Gastrocnemius medialis (tissue), 4 donors: ENCODE measurements around the gene BCL2L2. TPM values are rescaled to one million over a fixed set of nuclear protein-coding genes. Genes with fewer than 3 reads are reported as not detected.

Source experiments
- ATAC-seq, 2 donors: fragments of 150-250 bp; one replicate each; pipeline ENCODE4 v1.9.1; 2016
- DNase-seq, 2 donors: peaks; one replicate each; pipeline ENCODE4 v3.0.0-alpha.2; 2019
- H3K27ac ChIP-seq, 4 donors: fragments of 200-600 bp; sonication (generic); 1 replicate in 1 of 4; 2 replicates in 3 of 4; pipeline ENCODE4 v1.5.1; 2016 to 2018; ENCODE audit warnings: mild to moderate bottlenecking in 2 of 4, moderate library complexity in 1 of 4
- H3K27me3 ChIP-seq, 3 donors: fragments of 200-600 bp; sonication (generic) in 2 of 3; 1 replicate in 1 of 3; 2 replicates in 2 of 3; pipeline versions ENCODE4 v1.5.1 to v1.6.0; 2016 to 2019; ENCODE audit warnings: mild to moderate bottlenecking in 1 of 3, moderate library complexity in 1 of 3
- H3K36me3 ChIP-seq, 2 donors: fragments of 200-600 bp; sonication (generic) in 1 of 2; one replicate each; pipeline ENCODE4 v1.5.1; 2017 to 2018
- H3K4me1 ChIP-seq, 2 donors: fragments of 200-600 bp; sonication (generic) in 1 of 2; one replicate each; pipeline ENCODE4 v1.5.1; 2016 to 2017; ENCODE audit warnings: mild to moderate bottlenecking in 2 of 2
- H3K4me3 ChIP-seq, 4 donors: fragments of 200-600 bp; sonication (generic) in 3 of 4; 1 replicate in 1 of 4; 2 replicates in 3 of 4; pipeline ENCODE4 v1.5.1; 2016 to 2019; ENCODE audit warnings: mild to moderate bottlenecking in 2 of 4
- H3K9me3 ChIP-seq, 3 donors: fragments of 200-600 bp; sonication (generic) in 2 of 3; 1 replicate in 1 of 3; 2 replicates in 2 of 3; pipeline ENCODE4 v1.5.1; 2016 to 2019
- CTCF ChIP-seq, 5 experiments: fragments of 450-650 bp in 3 of 5; fragments of 200-600 bp in 2 of 5; sonication (generic) in 2 of 5; IDR thresholded peaks in 4 of 5; conservative IDR thresholded peaks in 1 of 5; 1 replicate in 4 of 5; 2 replicates in 1 of 5; pipeline ENCODE4 v1.5.1; 2016 to 2019; ENCODE audit warnings: antibody characterized with exemption in 5 of 5, mild to moderate bottlenecking in 3 of 5, moderate library complexity in 3 of 5
- POLR2A ChIP-seq, 2 donors: fragments of 450-650 bp; IDR thresholded peaks; one replicate each; pipeline ENCODE4 v1.6.1; 2017; ENCODE audit warnings: antibody characterized with exemption in 2 of 2, mild to moderate bottlenecking in 2 of 2, moderate library complexity in 2 of 2
- in situ Hi-C, 4 donors: fragments of 200-750 bp; cut with MboI; loops; one replicate each; pipeline versions ENCODE4 v1.15.0 to v1.8.0; 2017; ENCODE audit warnings: low sequenced_read_pairs in 4 of 4
- intact Hi-C: fragments of 100-400 bp; cut with DNase I; formaldehyde crosslinking; loops from one replicate; pipeline ENCODE4 v1.15.1; 2023; ENCODE audit warnings: low total_unique reads
- total RNA-seq, 4 donors: library from RNA; depleted of rRNA; stranded (reverse); fragments of >200 nt; gene quantifications; one replicate each; pipeline versions ENCODE4 v1.1.0 to v1.2.3, GENCODE V29; 2016

BCL2L2 gene
- total RNA-seq, 4 donors from 2014 or later: 13.4 to 24.9 (median 23.8) TPM

GRCh38 chr14:23286902-23287479 lies 19.6 kb upstream of the BCL2L2 start:
- ATAC-seq (no peak), DNase-seq (no peak)
- intact Hi-C loops (loop anchor here (1.0 to 10.0 kb wide), 7 partner anchors 7 to 362 kb away; partner anchors contain the start of genes NGDN, PABPN1, PRMT5 and SLC7A8), in situ Hi-C loops (loop anchor here (25.0 kb wide), 2 partner anchors 175 to 700 kb away; partner anchors contain the start of genes ABHD4 (in 2 of the 4), CEBPE (in 2 of the 4), CIROP (in 2 of the 4) and DAD1 (in 2 of the 4))
- H3K4me1 ChIP-seq: peaks cover 20 to 25% of the 10 kb centered on the region in 2 donors
- H3K9me3 ChIP-seq: no peaks in the 10 kb centered on the region
- peak overlapping the region; percentile 98 to 100 (median 100) for H3K27ac ChIP-seq
- H3K36me3 ChIP-seq: no peaks in the 10 kb centered on the region
- H3K27me3 ChIP-seq: no peaks in the 10 kb centered on the region
- peak overlapping the region; percentile 62 to 99 (median 94) for H3K4me3 ChIP-seq
- no peak for TF ChIP-seq POLR2A (IDR thresholded peaks at IDR 0.05)
- no peak for TF ChIP-seq CTCF (IDR thresholded peaks at IDR 0.05 in 4 of 5, conservative IDR thresholded peaks at IDR 0.05 in 1 of 5)

- ATAC-seq (peak; percentile 76 to 82), DNase-seq (no peak)
- H3K4me1 ChIP-seq: peaks cover 14 to 16% of the 10 kb centered on the region in 2 donors
- H3K36me3 ChIP-seq: peaks cover 0 to 33% of the 10 kb centered on the region in 2 donors
- in situ Hi-C loops: loop anchor here (25.0 kb wide), 2 partner anchors 183 to 708 kb away; partner anchors contain the start of genes ABHD4 (in 2 of the 4), CEBPE (in 2 of the 4), CIROP (in 2 of the 4) and DAD1 (in 2 of the 4)
- no peaks in the 10 kb centered on the region for H3K27me3 ChIP-seq
- intact Hi-C loops: loop anchor here (1.0 to 5.0 kb wide), 2 partner anchors 9 to 218 kb away; partner anchors contain the start of gene HOMEZ
- H3K4me3 ChIP-seq: no peak overlapping the region
- peak overlapping the region in 2 of 4 donors; percentile 26 to 34 for H3K27ac ChIP-seq
- H3K9me3 ChIP-seq: no peaks in the 10 kb centered on the region
- TF ChIP-seq CTCF (IDR thresholded peaks at IDR 0.05 in 4 of 5, conservative IDR thresholded peaks at IDR 0.05 in 1 of 5) (peak; percentile 53 to 88 (median 69)), POLR2A (IDR thresholded peaks at IDR 0.05) (no peak)
Observed at GRCh38 chr14:23294734-23295561, 11.7 kb upstream of the BCL2L2 start.

- H3K4me1 ChIP-seq: peaks cover 22% of the 10 kb centered on the region in 2 donors
- H3K9me3 ChIP-seq: no peaks in the 10 kb centered on the region
- H3K27me3 ChIP-seq: no peaks in the 10 kb centered on the region
- TF ChIP-seq CTCF (IDR thresholded peaks at IDR 0.05 in 4 of 5, conservative IDR thresholded peaks at IDR 0.05 in 1 of 5) (no peak), POLR2A (IDR thresholded peaks at IDR 0.05) (no peak)
- in situ Hi-C loops: loop anchor here (25.0 kb wide), 2 partner anchors 184 to 709 kb away; partner anchors contain the start of genes ABHD4 (in 2 of the 4), CEBPE (in 2 of the 4), CIROP (in 2 of the 4) and DAD1 (in 2 of the 4)
- no peak overlapping the region for H3K4me3 ChIP-seq
- H3K27ac ChIP-seq: peak overlapping the region in 1 of 4 donors; percentile 26
- ATAC-seq (no peak), DNase-seq (no peak)
- intact Hi-C loops: loop anchor here (5.0 kb wide), 1 partner anchor 219 kb away; no protein-coding TSS in a partner anchor
- H3K36me3 ChIP-seq: peaks cover 0 to 33% of the 10 kb centered on the region in 2 donors
Observed at GRCh38 chr14:23296012-23296777, 10.4 kb upstream of the BCL2L2 start.

- ATAC-seq (no peak), DNase-seq (no peak)
- H3K27ac ChIP-seq: no peak overlapping the region
- H3K36me3 ChIP-seq: peaks cover 0 to 33% of the 10 kb centered on the region in 2 donors
- TF ChIP-seq CTCF (IDR thresholded peaks at IDR 0.05 in 4 of 5, conservative IDR thresholded peaks at IDR 0.05 in 1 of 5): no peak
- no peak for TF ChIP-seq POLR2A (IDR thresholded peaks at IDR 0.05)
- in situ Hi-C loops: loop anchor here (25.0 kb wide), 2 partner anchors 185 to 710 kb away; partner anchors contain the start of genes ABHD4 (in 2 of the 4), CEBPE (in 2 of the 4), CIROP (in 2 of the 4) and DAD1 (in 2 of the 4)
- H3K4me3 ChIP-seq: no peak overlapping the region
- H3K4me1 ChIP-seq: peaks cover 22% of the 10 kb centered on the region in 2 donors
- H3K9me3 ChIP-seq: no peaks in the 10 kb centered on the region
- intact Hi-C loops: loop anchor here (5.0 kb wide), 1 partner anchor 220 kb away; no protein-coding TSS in a partner anchor
- H3K27me3 ChIP-seq: no peaks in the 10 kb centered on the region
Observed at GRCh38 chr14:23297096-23297495, 9.5 kb upstream of the BCL2L2 start.
